Measurements from ENCODE around the gene TRIM65.

TRIM65 gene

GRCh38 chr17:75922963-75923874 lies 26.5 kb upstream of the TRIM65 start:
- TF ChIP-seq TEAD4 (IDR thresholded peaks at IDR 0.05) (no peak), MAX (IDR thresholded peaks at IDR 0.05) (no peak), ZBTB7A (IDR thresholded peaks at IDR 0.05; ENCODE audit: low read depth) (no peak), CREB1 (IDR thresholded peaks at IDR 0.05; ENCODE audit: low read depth) (no peak), TCF12 (IDR thresholded peaks at IDR 0.05; ENCODE audit: low read depth) (no peak)

DNA sequence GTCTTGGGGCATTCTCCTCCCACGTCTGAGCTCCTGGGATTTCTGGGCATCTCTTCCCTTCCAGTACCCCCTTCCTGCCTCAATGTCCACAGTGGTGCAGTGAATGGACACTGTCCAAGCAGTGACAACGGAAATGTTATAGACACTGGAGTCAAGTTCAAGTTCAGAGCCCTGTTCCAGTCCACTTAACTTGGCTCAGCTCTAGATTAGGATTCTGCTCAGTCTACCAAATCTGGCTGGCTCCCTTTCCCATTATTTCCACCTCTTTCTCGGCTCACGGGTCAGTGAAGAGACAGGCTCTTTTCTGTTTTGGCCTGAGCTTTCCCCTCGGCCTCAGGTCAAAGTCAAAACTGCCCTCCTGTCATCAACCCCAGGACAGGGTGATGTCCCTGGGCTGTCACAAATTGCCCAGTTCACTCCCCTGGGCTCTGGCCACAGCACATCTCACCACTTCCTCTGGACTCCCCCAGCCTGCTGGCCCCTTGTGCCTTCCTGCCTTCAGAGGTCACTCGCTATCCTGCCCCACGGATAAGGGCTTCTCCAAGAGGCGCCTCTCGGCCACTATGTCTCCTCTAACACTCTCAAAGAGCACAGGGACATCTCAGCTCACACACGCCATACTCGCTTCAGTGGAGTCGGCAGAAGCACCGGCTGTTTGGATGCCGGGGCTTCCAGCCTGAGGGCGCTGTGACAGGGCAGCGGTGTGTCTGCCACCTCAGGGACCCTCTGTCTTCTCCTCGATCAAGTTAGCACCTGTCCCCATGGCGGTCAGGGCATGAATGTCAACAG lies 25.6 kb upstream of the TRIM65 start:
- TF ChIP-seq TCF12 (IDR thresholded peaks at IDR 0.05; ENCODE audit: low read depth) (no peak), FOXM1 (IDR thresholded peaks at IDR 0.05; ENCODE audit: borderline replicate concordance, low read depth) (no peak), CEBPB (IDR thresholded peaks at IDR 0.05) (no peak), USF1 (IDR thresholded peaks at IDR 0.05) (no peak), EP300 (IDR thresholded peaks at IDR 0.05; ENCODE audit: borderline replicate concordance) (no peak), TAF1 (IDR thresholded peaks at IDR 0.05; ENCODE audit: low read depth) (no peak), RAD21 (IDR thresholded peaks at IDR 0.05; ENCODE audit: low read depth) (no peak)

- TF ChIP-seq FOXM1 (IDR thresholded peaks at IDR 0.05; ENCODE audit: borderline replicate concordance, low read depth) (no peak), YY1 (IDR thresholded peaks at IDR 0.05; ENCODE audit: low read depth) (no peak), RAD21 (IDR thresholded peaks at IDR 0.05; ENCODE audit: low read depth) (no peak), ZBTB7A (IDR thresholded peaks at IDR 0.05; ENCODE audit: low read depth) (no peak), TAF1 (IDR thresholded peaks at IDR 0.05; ENCODE audit: low read depth) (no peak), USF1 (IDR thresholded peaks at IDR 0.05) (no peak), CEBPB (IDR thresholded peaks at IDR 0.05) (no peak)
- TF ChIP-seq, protein P1, sequence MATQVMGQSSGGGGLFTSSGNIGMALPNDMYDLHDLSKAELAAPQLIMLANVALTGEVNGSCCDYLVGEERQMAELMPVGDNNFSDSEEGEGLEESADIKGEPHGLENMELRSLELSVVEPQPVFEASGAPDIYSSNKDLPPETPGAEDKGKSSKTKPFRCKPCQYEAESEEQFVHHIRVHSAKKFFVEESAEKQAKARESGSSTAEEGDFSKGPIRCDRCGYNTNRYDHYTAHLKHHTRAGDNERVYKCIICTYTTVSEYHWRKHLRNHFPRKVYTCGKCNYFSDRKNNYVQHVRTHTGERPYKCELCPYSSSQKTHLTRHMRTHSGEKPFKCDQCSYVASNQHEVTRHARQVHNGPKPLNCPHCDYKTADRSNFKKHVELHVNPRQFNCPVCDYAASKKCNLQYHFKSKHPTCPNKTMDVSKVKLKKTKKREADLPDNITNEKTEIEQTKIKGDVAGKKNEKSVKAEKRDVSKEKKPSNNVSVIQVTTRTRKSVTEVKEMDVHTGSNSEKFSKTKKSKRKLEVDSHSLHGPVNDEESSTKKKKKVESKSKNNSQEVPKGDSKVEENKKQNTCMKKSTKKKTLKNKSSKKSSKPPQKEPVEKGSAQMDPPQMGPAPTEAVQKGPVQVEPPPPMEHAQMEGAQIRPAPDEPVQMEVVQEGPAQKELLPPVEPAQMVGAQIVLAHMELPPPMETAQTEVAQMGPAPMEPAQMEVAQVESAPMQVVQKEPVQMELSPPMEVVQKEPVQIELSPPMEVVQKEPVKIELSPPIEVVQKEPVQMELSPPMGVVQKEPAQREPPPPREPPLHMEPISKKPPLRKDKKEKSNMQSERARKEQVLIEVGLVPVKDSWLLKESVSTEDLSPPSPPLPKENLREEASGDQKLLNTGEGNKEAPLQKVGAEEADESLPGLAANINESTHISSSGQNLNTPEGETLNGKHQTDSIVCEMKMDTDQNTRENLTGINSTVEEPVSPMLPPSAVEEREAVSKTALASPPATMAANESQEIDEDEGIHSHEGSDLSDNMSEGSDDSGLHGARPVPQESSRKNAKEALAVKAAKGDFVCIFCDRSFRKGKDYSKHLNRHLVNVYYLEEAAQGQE (IDR thresholded peaks at IDR 0.05; ENCODE audit: low read depth): no peak
Observed at GRCh38 chr17:75921596-75921995, 24.8 kb upstream of the TRIM65 start.

- TF ChIP-seq EP300 (IDR thresholded peaks at IDR 0.05; ENCODE audit: borderline replicate concordance) (no peak), TCF12 (IDR thresholded peaks at IDR 0.05; ENCODE audit: low read depth) (no peak), CREB1 (IDR thresholded peaks at IDR 0.05; ENCODE audit: low read depth) (no peak), YY1 (IDR thresholded peaks at IDR 0.05; ENCODE audit: low read depth) (no peak), MAX (IDR thresholded peaks at IDR 0.05) (no peak), FOXM1 (IDR thresholded peaks at IDR 0.05; ENCODE audit: borderline replicate concordance, low read depth) (no peak), ZBTB7A (IDR thresholded peaks at IDR 0.05; ENCODE audit: low read depth) (no peak), EGR1 (IDR thresholded peaks at IDR 0.05) (no peak), RAD21 (IDR thresholded peaks at IDR 0.05; ENCODE audit: low read depth) (no peak), CEBPB (IDR thresholded peaks at IDR 0.05) (no peak), TEAD4 (IDR thresholded peaks at IDR 0.05) (no peak), TAF1 (IDR thresholded peaks at IDR 0.05; ENCODE audit: low read depth) (no peak), USF1 (IDR thresholded peaks at IDR 0.05) (no peak), NFIC (IDR thresholded peaks at IDR 0.05) (no peak)
- TF ChIP-seq, protein P1 (IDR thresholded peaks at IDR 0.05; ENCODE audit: low read depth): no peak
Observed at GRCh38 chr17:75920045-75920560, 23.4 kb upstream of the TRIM65 start.

DNA sequence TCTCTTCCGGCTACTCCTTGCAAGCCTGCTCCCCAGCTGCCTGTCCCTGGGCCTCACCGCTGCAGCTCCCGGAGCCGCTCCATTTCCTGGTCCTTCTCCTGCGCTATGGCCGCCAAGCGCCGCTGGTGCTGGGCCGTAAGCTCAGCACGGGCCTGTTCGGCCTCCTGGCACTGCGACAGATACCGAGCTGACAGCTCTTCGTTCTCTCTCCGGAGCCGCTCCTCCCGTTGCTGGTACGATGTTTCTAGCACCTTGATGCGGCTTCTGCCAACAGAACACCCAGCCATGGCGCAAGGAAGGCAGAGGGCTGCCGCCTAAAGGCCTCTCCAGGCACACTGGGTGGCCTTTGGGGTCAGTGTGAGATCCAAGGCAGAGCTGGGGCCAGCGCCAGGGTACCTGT lies 22.9 kb upstream of the TRIM65 start:
- TF ChIP-seq CREB1 (IDR thresholded peaks at IDR 0.05; ENCODE audit: low read depth): no peak
- TF ChIP-seq EP300 (IDR thresholded peaks at IDR 0.05; ENCODE audit: borderline replicate concordance): no peak
- no peak for TF ChIP-seq FOXM1 (IDR thresholded peaks at IDR 0.05; ENCODE audit: borderline replicate concordance, low read depth)
- TF ChIP-seq USF1 (IDR thresholded peaks at IDR 0.05): no peak
- no peak for TF ChIP-seq NFIC (IDR thresholded peaks at IDR 0.05)
- no peak for TF ChIP-seq EGR1 (IDR thresholded peaks at IDR 0.05)
- no peak for TF ChIP-seq TCF12 (IDR thresholded peaks at IDR 0.05; ENCODE audit: low read depth)
